Liver (tissue), 3 donors: ENCODE measurements around the gene SLC8A3.

Source experiments
- CTCF ChIP-seq: fragments of 150-350 bp; IDR thresholded peaks from 2 replicates; pipeline ENCODE4 v1.5.1; 2017; ENCODE audit warnings: improper control_type of control experiment, low read depth, low read length; ENCODE audit not compliant: missing input control
- EGR1 ChIP-seq, 2 donors: IDR thresholded peaks; 2 replicates each; pipeline ENCODE4 v1.6.1; 2016 to 2018; ENCODE audit warnings: antibody characterized with exemption in 2 of 2, low read depth in 2 of 2
- GABPA ChIP-seq, 2 donors: IDR thresholded peaks in 1 of 2; conservative IDR thresholded peaks in 1 of 2; 2 replicates each; pipeline ENCODE4 v1.6.1; 2016; ENCODE audit warnings: antibody characterized with exemption in 2 of 2, mild to moderate bottlenecking in 1 of 2, moderate library complexity in 1 of 2
- JUND ChIP-seq, 2 donors: IDR thresholded peaks; 2 replicates each; pipeline ENCODE4 v1.6.1; 2016; ENCODE audit warnings: antibody characterized with exemption in 2 of 2
- MAX ChIP-seq: IDR thresholded peaks from 2 replicates; pipeline ENCODE4 v1.6.1; 2016; ENCODE audit warnings: antibody characterized with exemption
- NR2F2 ChIP-seq: IDR thresholded peaks from 2 replicates; pipeline ENCODE4 v1.6.1; 2016; ENCODE audit warnings: antibody characterized with exemption
- REST ChIP-seq: IDR thresholded peaks from 2 replicates; pipeline ENCODE4 v1.6.1; 2016; ENCODE audit warnings: antibody characterized with exemption, mild to moderate bottlenecking
- TAF1 ChIP-seq: conservative IDR thresholded peaks from 2 replicates; pipeline ENCODE4 v1.6.1; 2016; ENCODE audit warnings: antibody characterized with exemption, mild to moderate bottlenecking
- YY1 ChIP-seq: IDR thresholded peaks from 2 replicates; pipeline ENCODE4 v1.6.1; 2016; ENCODE audit warnings: antibody characterized with exemption, mild to moderate bottlenecking
- ZBTB33 ChIP-seq: IDR thresholded peaks from 2 replicates; pipeline ENCODE4 v1.6.1; 2016; ENCODE audit warnings: antibody characterized with exemption
- donor health status: healthy.
- donor health status: healthy.

- TF ChIP-seq EGR1 (IDR thresholded peaks at IDR 0.05; ENCODE audit: low read depth in 2 of 2) (no peak), CTCF (no peak), GABPA (IDR thresholded peaks at IDR 0.05 in 1 of 2, conservative IDR thresholded peaks at IDR 0.05 in 1 of 2) (no peak), YY1 (no peak), ZBTB33 (no peak), REST (no peak), JUND (IDR thresholded peaks at IDR 0.05) (no peak), MAX (no peak), TAF1 (no peak), NR2F2 (no peak)
Measured at GRCh38 chr14:70143306-70143705, 45.4 kb downstream of the SLC8A3 start.
